ENCODE data around the gene POTEH. TPM values are rescaled to one million over a fixed set of nuclear protein-coding genes. Genes with fewer than 3 reads are reported as not detected.
"Not testable (repeated sequence)": the region's sequence is repeated elsewhere in the genome, so short reads cannot be mapped to it uniquely, and the experiment has no call there.

Gene POTEH
- total RNA-seq, 1 experiment from 2014 or later = not detected

DNA sequence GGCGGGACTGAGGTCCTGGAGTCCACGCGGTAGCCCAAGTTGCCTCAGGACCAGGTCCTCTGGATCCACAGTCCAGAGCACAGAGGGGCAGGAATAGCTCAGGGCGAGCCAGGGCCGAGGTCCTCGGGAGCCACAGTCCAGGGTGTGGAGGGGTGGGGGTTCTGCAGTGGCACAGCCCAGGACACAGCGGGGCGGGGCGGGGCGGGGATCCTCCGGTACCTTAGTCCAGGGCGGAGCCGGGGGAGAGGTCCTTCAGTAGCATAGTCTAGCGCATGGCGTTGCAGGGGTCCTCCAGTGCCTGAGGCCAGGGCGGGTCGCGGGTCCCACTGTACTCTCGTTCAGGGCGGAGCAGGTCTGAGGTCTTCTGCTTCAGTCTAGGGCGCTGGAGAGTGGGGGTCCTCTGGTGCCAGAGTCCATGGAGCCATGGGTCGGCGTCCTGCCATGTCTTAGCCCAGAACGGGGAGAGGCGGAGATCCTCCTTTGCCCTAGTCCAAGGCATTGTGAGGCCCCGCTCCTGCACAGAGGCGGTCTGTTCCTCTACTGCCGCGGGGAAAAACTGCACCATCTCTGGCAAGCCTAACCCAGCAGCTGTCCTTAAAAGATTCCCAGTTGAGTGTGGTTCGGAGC is 71.4 kb downstream of the POTEH start:
- DNase-seq; H3K27me3 ChIP-seq (ENCODE audit: control insufficient read depth, insufficient read depth, low read length); H3K36me3 ChIP-seq (replicated peaks; ENCODE audit: control insufficient read depth, insufficient read depth, low read length); H3K4me3 ChIP-seq (ENCODE audit: insufficient read depth, low read depth, low read length): not testable (repeated sequence)

DNA sequence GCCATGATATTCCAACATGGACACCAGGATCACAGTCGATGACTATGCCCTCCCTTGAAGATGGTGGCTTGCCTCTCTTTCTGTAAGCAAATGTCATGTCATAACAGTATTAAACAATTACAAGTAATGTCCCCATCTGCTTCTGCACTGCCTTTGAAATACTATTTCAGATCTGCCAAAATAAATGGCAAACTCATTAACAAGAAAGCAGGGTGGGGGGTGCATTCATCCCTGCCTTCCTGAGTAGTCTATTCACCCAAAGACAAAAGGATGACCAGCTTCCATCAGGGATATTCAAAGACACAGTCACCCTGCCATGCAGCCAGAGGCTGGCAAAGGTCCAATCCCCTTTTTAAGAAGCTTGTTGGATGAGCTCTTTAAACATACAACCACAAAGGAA is 73.7 kb downstream of the POTEH start:
- H3K36me3 ChIP-seq (replicated peaks; ENCODE audit: control insufficient read depth, insufficient read depth, low read length); H3K27me3 ChIP-seq (ENCODE audit: control insufficient read depth, insufficient read depth, low read length); DNase-seq; H3K4me3 ChIP-seq (ENCODE audit: insufficient read depth, low read depth, low read length): not testable (repeated sequence)

Other genes starting within 250 kb of the POTEH start
- gene OR11H1, start 161.8 kb upstream of the POTEH start, total RNA-seq (2014; rRNA removed; shearing (Covaris generic)) = not detected in 2 replicates

Data from H7 (cell line).